Limb (tissue), 2 donors: ENCODE results near the gene ZFAND4.
A peak's percentile ranks its signal among the peaks of the same experiment; 100 is the strongest.
"Not testable (repeated sequence)": the region's sequence is repeated elsewhere in the genome, so short reads cannot be mapped to it uniquely, and the experiment has no call there.

Source experiments
- DNase-seq, 2 donors: peaks; one replicate each; pipeline ENCODE4 v3.0.0-alpha.2; 2016; ENCODE audit errors: extremely low spot score in 2 of 2

ZFAND4 gene

DNA sequence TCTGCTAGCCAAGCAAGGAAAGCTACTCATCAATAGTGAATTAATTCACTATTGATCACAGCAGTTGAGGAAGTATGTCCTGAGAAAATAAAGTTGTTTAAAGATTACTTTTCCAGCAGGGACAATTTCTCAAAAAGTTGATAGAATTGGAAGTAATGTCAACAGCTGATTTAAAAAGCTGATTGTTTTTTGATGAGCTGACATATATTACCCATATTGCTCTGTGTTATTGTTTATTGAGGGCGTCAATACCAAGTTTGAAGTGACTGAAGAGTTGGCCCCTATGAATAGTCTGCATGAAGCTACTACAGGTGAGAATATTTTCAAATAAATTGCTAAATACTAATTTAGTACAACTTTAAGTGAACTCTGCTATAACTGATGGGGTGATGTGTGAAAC lies 28.0 kb downstream of the ZFAND4 start:
- no peak for DNase-seq

GRCh38 chr10:45640941-45641340 lies 31.6 kb downstream of the ZFAND4 start:
- no peak for DNase-seq

DNA sequence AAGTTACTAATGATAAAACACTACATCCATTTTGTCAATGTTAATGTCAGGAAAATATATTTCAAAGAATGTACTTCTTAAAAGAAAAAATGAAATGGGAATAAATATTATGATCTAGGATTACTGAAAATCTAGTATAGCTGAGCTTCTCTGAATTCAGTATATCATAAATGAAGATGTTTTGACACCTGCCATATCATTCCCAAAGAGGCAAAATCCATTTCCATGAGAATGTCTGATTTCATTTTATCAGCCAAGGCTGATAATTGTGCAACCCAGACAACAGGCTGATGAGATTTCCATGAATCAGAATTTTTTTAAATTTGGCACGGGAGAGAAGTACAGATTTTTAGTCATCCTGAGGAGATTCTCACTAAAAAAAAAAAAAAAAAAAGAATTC lies 32.5 kb downstream of the ZFAND4 start:
- DNase-seq: no peak

- DNase-seq: no peak
Measured at GRCh38 chr10:45627412-45628048, 45.0 kb downstream of the ZFAND4 start.

GRCh38 chr10:45625879-45626278 lies 46.7 kb downstream of the ZFAND4 start:
- no peak for DNase-seq

DNA sequence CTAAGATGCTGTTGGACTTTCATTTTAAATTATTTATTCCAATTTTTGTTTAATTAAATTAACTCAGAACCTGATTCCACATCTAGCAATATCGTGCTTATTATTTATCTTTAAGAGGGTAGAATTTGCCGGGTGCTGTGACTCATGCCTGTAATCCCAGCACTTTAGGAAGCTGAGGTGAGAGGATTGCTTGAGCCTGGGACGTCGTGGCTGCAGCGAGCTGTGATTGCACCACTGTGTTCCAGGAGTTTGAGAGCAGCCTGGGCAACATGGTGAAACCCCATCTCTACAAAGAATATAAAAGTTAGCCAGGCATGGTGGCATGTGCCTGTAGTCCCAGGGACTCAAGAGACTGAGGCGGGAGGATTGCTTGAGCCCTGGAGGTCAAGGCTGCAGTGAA lies 47.8 kb downstream of the ZFAND4 start:
- no peak for DNase-seq

GRCh38 chr10:45614869-45615268 lies 57.7 kb downstream of the ZFAND4 start:
- no peak for DNase-seq

GRCh38 chr10:45612741-45613140 lies 59.8 kb downstream of the ZFAND4 start:
- no peak for DNase-seq

DNA sequence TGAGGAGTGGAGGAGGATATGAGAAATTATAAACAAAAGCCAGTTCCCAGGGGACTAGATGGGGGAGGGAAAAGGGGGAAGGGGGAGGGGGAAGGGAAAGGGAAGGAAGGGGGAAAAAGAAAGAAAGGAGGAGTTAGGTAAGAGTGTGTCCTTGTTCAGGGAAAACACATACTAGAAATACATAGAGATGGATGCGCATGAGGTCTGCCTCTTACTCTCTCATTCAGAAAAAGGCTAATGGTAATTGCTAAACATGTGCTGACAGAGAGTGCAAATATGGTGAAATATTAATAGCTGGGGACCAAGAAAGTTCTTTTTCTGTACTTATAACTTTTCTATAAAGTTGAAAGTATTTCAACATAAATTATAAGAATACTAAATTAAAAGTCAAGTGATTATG lies 64.5 kb downstream of the ZFAND4 start:
- no peak for DNase-seq

- no peak for DNase-seq
Measured at GRCh38 chr10:45607276-45607675, 65.3 kb downstream of the ZFAND4 start.

GRCh38 chr10:45602836-45603235 lies 69.7 kb downstream of the ZFAND4 start:
- no peak for DNase-seq

DNA sequence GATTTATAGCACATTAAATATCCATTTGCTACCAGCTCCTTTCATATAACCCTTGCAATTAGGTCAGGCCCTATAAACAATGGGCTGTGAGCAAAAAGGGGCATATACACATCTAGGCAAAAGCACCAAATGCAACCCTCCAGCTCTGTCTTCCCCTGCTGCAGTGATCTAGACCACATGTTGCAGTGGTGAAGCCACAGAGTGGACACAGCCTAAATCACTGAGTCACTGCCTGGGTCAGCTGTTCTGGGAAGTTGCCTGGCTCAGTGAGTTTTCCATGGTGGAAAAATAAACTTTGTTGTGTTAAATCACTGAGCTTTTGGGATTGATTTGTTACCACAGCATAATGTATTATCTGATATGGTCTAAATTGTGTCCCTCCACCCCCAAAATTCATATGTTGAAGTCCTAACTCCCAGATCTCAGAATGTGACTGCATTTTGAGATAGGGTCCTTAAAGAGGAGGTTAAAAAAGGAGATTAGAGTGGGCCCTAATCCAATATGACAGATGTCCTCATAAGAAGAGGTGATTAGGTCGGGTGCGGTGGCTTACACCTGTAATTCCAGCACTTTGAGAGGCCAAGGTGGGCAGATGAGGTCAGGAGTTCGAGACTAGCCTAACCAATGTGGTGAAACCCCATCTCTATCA lies 70.4 kb downstream of the ZFAND4 start:
- DNase-seq: no peak

GRCh38 chr10:45601254-45601930 lies 71.2 kb downstream of the ZFAND4 start:
- DNase-seq: not testable (repeated sequence)

DNA sequence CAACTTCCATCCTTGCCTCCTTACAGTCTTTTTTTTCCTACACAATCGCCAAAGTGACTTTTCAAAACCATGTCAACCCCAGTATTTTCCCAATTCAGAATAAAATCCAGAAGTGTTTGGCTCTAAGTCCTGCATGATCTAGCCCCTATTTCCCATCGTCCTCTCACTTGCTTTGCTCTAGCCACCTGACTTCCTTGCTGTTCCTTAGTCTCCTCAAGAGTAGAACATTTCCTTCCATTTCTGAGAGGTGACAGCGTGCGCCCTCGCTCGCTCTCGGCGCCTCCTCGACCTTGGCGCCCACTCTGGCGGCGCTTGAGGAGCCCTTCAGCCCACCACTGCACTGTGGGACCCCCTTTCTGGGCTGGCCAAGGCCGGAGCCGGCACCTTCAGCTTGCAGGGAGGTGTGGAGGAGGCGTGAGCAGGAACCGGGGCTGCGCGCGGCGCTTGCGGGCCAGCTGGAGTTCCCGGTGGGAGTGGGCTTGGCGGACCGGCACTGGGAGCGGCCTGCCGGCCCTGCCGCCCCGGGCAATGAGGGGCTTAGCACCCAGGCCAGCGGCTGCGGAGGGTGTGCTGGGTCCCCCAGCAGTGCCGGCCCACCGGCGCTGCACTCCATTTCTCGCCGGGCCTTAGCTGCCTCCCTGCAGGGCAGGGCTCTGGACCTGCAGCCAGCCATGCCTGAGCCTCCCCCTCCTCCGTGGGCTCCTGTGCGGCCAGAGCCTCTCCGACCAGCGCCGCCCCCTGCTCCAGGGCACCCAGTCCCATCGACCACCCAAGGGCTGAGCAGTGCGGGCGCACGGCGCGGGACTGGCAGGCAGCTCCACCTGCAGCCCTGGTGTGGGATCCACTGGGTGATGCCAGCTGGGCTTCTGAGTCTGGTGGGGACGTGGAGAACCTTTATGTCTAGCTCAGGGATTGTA lies 72.0 kb downstream of the ZFAND4 start:
- not testable (repeated sequence) for DNase-seq

DNA sequence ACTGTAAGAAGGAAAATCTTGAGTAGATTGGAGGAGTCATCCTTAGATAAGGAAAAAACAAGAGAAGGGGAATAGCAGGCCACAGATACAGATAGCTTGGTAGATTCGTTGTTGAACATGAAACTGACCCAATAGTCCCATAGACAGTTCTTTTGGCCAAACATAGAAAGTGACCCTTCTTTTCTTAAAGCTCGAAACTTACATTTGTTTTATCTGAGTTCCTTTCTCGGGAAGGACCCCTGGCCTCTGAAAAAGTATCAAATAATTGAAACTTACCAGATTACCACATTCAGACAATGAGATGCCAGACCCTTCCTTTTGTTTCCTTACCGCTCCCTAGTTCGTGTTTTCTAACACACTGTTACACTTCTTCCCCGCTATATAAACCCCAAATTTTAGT lies 72.9 kb downstream of the ZFAND4 start:
- no peak for DNase-seq

GRCh38 chr10:45599021-45599603 lies 73.5 kb downstream of the ZFAND4 start:
- no peak for DNase-seq

GRCh38 chr10:45596526-45596925 lies 76.0 kb downstream of the ZFAND4 start:
- no peak for DNase-seq

DNA sequence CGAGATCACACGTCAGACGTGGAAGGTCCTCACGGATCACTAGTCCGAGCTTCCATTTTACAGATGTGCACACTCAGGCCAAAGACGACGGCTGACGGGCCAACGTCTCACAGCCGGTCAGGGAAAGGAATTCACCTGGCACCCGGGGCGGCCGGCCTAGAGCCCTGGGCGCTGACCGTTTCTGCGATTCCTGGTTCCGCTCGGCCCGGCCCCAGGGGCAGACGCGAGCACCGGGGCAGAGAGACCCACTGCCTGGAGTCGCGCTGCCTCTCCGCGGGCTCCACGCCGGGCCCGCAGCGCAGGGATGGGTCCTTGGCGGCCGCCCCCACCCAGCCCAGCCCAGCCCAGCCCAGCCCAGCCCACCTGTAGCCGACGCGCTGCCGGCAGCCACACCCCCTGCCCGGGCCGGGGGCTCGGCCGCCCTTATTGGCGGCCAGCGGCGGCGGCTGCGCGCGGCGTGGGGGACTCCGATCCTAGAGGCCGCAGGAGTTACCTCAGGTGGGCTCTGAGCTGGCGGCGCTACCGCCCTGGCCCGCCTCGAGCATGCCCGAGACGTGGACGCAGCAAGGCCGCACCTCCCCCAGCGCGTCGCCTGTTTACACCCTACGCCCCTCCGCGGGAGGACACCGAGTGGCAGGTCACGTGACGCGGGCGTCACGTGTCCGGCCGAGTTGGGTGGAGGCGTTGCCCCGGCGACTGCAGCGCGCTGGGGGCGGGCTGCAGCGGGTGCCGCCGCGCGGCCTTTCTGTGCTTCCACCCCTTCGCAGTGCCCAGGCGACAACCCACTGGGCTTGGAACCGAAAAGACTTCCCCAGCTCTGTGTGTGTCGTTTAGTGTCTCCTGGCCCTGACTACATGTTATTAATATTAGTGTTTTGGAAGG lies 78.1 kb downstream of the ZFAND4 start:
- peak; percentile 92 to 95 for DNase-seq

DNA sequence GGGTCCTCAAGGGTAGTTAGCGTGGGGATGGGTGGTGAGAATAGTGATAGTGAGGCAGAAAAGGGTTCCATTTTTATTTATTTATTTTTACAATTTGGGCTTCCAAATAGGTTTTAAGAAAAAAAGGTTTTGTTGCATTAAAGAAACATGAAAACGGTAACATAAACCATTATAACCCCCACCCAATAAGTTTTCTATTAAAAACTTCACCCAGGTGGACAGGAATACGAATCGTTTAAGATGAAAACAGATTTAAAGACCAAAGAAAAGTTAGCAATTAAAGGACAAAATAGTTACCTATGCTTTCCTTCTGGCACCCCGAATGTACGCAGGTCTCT lies 78.7 kb downstream of the ZFAND4 start:
- DNase-seq: no peak

- no peak for DNase-seq
Measured at GRCh38 chr10:45592926-45593325, 79.6 kb downstream of the ZFAND4 start.

DNA sequence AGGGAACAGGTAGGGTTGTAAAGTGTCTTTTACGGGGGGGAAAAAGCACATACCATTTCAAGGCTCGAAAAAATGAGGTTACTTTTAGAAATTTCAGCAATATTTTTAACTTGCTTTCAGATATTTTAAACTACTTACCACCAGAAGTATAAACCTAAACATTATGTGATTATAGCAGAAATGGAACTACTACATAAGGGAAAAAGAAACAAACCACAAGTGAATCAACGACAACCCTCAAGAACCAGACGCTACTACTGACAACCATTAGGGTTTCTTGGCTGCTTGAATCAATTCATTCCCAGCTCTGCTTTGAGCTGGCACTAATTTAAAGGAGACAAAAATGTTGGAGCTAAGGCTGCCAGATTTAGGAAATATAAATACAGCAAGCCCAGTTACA lies 80.1 kb downstream of the ZFAND4 start:
- no peak for DNase-seq
